GM18867 (cell line): ENCODE data around the gene CALML4.
"Not testable (repeated sequence)": the region's sequence is repeated elsewhere in the genome, so short reads cannot be mapped to it uniquely, and the experiment has no call there.

ENCODE experiments used
- ATAC-seq: cut with Tn5 transposase; IDR thresholded peaks from one replicate; pipeline ENCODE4 v1.9.1; 2021; ENCODE audit warnings: mild to moderate bottlenecking, moderate library complexity; ENCODE audit not compliant: unreplicated experiment

Gene CALML4

GRCh38 chr15:68192804-68193486 is 12.2 kb downstream of the CALML4 start:
- no peak for ATAC-seq

- no peak for ATAC-seq
Measured at GRCh38 chr15:68192117-68192516, 13.0 kb downstream of the CALML4 start.

DNA sequence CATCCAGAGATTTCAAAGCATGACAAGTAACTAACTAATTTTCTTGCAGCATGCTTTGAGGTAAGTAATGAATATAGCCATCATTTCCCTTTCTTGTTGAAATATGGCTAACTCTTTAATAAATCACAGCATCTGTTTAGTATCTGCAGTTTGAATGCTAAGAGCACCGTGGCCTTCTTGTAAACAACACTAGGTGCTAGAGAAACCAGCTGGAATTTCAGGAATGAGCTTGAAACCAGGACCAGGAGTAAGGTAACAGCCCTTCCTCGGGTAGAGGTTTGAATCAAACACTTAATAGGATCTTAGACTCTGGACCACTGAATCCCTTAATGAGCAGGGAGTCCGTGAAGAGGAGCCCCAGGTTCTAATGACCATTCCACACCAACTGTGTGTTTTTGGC is 13.6 kb downstream of the CALML4 start:
- no peak for ATAC-seq

- ATAC-seq, result no peak
Measured at GRCh38 chr15:68190048-68190447, 15.1 kb downstream of the CALML4 start.

DNA sequence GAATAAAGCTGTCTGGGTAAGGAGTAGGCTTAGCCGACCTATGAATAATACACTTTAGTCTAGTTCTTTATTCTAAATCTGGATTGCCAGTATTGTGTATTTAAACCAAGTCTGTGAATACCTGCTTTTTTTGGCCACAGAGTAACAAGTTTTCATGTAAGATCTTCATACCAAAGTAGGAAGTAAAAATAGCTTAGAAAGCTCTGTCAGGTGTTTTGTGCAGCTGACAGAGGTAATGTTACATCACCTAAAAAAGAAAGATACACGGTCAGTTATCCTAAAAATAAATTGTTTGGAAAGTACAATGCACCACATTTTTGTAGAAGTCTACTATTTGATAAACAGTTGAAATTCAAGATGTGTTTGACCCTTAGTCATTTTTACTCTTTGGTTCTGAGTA is 16.5 kb downstream of the CALML4 start:
- no peak for ATAC-seq

DNA sequence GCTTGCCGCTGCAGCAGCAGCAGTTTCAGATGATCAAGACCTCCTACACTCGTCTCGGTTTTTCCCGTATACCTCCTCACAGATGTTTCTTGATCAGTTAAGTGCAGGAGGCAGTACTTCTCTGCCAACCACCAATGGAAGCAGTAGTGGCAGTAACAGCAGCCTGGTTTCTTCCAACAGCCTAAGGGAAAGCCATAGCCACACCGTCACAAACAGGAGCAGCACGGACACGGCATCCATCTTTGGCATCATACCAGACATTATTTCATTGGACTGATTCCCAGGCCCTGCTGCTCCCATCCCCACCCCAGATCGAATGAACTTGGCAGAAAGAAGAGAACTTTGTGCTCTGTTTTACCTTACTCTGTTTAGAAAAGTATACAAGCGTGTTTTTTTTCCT is 17.6 kb downstream of the CALML4 start:
- no peak for ATAC-seq

- ATAC-seq, result no peak
Measured at GRCh38 chr15:68186671-68187397, 18.3 kb downstream of the CALML4 start.

GRCh38 chr15:68184616-68185480 is 20.3 kb downstream of the CALML4 start:
- ATAC-seq, result no peak

GRCh38 chr15:68183616-68184315 is 21.4 kb downstream of the CALML4 start:
- ATAC-seq, result no peak

- no peak for ATAC-seq
Measured at GRCh38 chr15:68177742-68178141, 27.4 kb downstream of the CALML4 start.

DNA sequence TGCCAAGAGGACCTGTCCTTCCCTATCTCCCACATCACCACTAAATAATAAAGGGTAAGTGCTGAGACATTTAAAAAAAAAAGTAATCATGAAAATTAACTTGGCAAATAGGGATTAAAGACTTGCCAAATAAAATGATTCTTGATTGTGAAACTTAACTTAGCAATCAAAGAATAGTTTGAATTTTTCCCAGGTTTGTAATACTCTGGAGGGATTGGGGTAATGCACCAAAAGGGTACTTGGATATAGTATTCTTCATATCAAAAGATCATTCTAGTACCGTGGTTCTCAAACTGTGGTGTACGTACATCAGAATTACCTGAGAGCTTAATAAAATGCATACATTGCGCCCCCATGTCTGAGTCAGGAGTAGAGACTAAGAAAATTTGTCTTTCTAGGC is 28.5 kb downstream of the CALML4 start:
- ATAC-seq, result no peak

DNA sequence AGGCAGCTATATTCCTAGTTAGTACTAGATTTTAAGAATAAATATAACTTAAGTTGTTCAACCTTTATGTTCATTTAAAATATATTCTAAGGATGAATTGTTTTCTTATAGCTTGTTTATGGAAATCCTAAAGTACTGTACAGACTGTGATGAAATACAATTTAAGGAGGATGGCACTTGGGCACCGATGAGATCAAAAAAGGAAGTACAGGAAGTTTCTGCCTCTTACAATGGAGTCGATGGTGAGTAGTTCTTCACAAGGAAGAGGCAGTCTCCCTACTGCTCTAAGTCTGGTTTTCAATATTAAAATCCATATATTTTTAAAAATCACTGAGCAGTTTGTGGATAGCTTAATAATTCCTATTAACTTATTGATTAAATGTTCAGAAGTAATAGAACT is 29.6 kb downstream of the CALML4 start:
- no peak for ATAC-seq

- ATAC-seq, result no peak
Measured at GRCh38 chr15:68173119-68173518, 32.0 kb downstream of the CALML4 start.

GRCh38 chr15:68172037-68172436 is 33.1 kb downstream of the CALML4 start:
- not testable (repeated sequence) for ATAC-seq

DNA sequence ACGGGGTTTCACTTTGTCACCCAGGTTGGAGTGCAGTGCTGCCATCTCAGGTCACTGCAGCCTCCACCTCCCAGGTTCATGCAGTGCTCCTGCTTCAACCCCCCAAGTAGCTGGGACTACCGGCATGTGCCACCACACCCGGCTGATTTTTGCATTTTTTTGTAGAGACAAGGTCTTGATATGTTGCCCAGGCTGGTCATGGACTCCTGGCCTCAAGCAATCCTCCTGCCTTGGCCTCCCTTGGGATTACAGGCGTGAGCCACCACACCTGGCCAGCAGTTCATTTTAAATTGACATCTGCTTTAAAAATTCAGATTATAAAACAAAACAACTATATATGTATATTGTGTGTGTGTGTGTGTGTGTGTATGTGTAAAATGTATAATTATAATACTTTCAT is 38.3 kb downstream of the CALML4 start:
- ATAC-seq, result no peak

DNA sequence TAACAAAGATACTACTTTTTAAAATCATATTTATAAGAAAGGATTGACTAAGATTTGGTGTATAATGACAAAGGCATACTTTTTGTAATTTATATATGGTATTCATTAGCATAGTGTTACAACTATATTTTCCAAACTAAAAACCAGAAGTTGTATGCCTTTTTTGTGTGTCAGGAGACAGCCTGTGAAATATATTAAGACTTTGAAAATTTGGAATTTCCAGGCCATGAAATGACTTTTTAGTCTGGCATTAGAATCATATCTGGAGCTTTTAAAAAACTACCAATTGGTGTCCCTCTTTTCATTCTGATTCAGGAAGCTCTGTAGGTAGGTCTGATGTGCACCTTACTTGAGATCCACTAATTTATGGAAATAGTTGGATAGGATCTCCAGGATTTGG is 41.9 kb downstream of the CALML4 start:
- ATAC-seq, result no peak

DNA sequence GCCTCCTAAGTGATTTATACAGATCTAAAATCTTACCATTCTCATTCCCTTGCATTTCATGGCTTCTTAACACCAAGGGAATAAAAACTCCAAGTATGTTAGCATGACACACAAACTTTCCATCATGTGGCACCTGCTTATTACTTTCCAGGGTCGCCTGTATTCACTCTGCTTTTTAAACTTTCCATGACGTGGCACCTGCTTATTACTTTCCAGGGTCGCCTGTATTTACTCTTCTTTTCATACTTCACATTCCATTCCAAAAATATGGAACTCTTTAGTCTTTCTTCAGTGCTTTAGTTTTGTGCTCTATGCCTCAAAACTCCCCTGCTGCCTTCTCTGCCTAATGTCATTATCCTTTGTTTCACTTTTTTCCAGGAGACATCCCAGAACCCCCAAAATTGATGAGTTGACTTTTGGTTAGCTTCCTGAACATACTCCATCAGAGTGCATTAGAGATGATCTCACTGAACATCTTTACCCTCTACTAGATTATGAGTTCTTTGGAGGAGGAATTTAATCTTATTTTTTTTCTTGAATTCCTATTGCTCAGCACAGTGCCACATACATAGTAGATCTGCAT is 47.0 kb downstream of the CALML4 start:
- ATAC-seq, result no peak

DNA sequence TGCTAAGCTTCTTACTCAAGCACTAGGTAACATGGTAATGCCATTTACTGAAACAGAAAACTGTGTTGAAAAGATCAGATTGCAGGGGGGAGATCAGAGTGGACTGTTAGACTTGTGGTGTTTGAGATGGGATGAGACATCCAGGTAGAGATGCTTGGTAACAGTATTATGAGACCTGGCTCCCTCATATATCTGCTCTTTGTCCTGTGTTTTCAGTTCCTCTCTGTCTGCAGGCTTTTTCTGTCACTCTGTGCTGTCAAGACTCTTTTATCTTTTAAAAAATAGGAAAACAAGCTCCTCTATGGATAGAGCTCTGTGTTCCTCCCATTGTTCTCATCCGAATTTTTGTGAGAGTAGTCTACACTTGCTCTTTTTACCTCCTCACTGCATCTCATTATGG is 48.1 kb downstream of the CALML4 start:
- no peak for ATAC-seq

DNA sequence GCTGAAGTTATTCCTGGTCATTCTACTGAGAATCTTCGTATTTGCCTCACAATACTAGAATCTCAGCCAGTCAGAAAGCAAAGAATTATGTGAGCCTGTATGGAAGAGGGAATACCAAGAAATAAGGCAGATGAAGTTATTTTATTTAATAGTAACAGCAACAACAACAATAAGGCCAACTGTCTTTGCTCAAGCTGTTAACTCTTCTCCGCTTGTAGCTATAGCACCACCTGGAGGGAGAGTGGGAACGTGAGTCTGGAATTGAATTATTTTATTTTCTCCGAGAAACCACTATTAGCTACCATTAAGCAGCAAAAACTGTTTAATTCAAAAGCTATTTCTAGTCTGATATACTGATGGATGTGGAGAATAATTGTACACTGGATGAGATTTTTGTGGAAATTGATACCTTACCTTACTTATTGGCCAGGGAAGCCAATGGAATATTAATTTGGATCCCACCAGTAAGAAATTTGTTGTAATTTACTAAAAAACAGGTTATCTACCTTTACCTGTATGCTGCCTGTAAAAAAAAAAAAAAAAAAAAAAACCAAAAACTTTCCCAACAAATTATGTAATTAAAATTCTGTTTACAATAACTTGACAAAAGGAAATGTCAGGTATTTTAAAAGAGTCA is 50.1 kb downstream of the CALML4 start:
- no peak for ATAC-seq

DNA sequence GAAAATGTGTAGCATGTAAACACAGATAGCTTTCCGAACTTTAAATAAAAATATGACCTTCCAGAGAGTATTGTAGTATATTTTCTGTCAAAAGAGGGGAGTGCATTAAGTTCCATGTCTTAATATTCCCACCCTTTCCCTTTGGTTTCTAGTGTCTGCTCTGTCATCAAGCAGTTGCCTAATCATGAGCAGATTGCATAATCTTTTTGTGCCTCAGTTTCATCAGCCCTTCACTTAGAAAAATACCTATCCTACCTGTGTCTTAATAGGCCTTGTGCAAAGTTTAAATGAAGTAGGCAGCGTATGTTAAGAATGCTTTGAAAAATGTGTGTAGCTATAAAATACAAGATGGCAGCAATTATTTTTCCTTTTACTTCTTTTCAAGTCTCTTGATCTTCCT is 52.8 kb downstream of the CALML4 start:
- no peak for ATAC-seq
